SK-N-SH treated with all-trans-retinoic acid at 6 μM for 48 hours (cell line): ENCODE results near the gene TOPBP1.
"Not testable (repeated sequence)": the region's sequence is repeated elsewhere in the genome, so short reads cannot be mapped to it uniquely, and the experiment has no call there.

Source experiments
- ATAC-seq: fragments of 200-7000 bp; cut with Tn5 transposase; 3 replicates; pipeline ENCODE4 v1.9.1; 2020; ENCODE audit warnings: mild to moderate bottlenecking, moderate library complexity
- ARNTL ChIP-seq: fragments of 450-650 bp; formaldehyde crosslinking; IDR thresholded peaks from 2 replicates; pipeline ENCODE4 v1.5.0; 2020; ENCODE audit warnings: low read depth, mild to moderate bottlenecking, moderate library complexity, borderline replicate concordance
- BACH2 ChIP-seq: fragments of 250-450 bp; sonication (Bioruptor Pico); IDR thresholded peaks from 2 replicates; pipeline ENCODE4 v1.9.0; 2021; ENCODE audit warnings: mild to moderate bottlenecking, borderline replicate concordance
- CREB5 ChIP-seq: fragments of 250-450 bp; sonication (Bioruptor Pico); IDR thresholded peaks from 2 replicates; pipeline ENCODE4 v1.5.1; 2020; ENCODE audit warnings: low read depth, mild to moderate bottlenecking, moderate library complexity
- CSRNP3 ChIP-seq: fragments of 250-450 bp; sonication (Bioruptor Pico); IDR thresholded peaks from 2 replicates; pipeline ENCODE4 v1.5.1; 2021; ENCODE audit warnings: mild to moderate bottlenecking, moderate library complexity
- ESRRG ChIP-seq: fragments of 250-450 bp; sonication (Bioruptor Pico); IDR thresholded peaks from 2 replicates; pipeline ENCODE4 v1.6.1; 2021; ENCODE audit warnings: mild to moderate bottlenecking
- ISL1 ChIP-seq: fragments of 250-450 bp; sonication (Bioruptor Pico); IDR thresholded peaks from 2 replicates; pipeline ENCODE4 v2.1.2; 2022; ENCODE audit warnings: mild to moderate bottlenecking, moderate library complexity
- OSR1 ChIP-seq: fragments of 250-450 bp; sonication (Bioruptor Pico); IDR thresholded peaks from 2 replicates; pipeline ENCODE4 v1.8.0; 2022; ENCODE audit warnings: moderate library complexity, mild to moderate bottlenecking, inconsistent platforms
- PATZ1 ChIP-seq: fragments of 250-450 bp; sonication (Bioruptor Pico); IDR thresholded peaks from 2 replicates; pipeline ENCODE4 v1.8.0; 2020; ENCODE audit warnings: mild to moderate bottlenecking, moderate library complexity, borderline replicate concordance
- POU6F1 ChIP-seq: fragments of 250-450 bp; sonication (Bioruptor Pico); IDR thresholded peaks from 2 replicates; pipeline ENCODE4 v1.8.0; 2021; ENCODE audit warnings: low read depth, mild to moderate bottlenecking, moderate library complexity, borderline replicate concordance
- PPARA ChIP-seq: fragments of 250-450 bp; sonication (Bioruptor Pico); IDR thresholded peaks from 2 replicates; pipeline ENCODE4 v1.5.0; 2020; ENCODE audit warnings: mild to moderate bottlenecking, borderline replicate concordance
- RARB ChIP-seq: fragments of 250-450 bp; sonication (Bioruptor Pico); IDR thresholded peaks from 2 replicates; pipeline ENCODE4 v1.8.0; 2021; ENCODE audit warnings: mild to moderate bottlenecking, moderate library complexity
- SNAI2 ChIP-seq: fragments of 250-450 bp; sonication (Bioruptor Pico); IDR thresholded peaks from 2 replicates; pipeline ENCODE4 v1.5.0; 2020; ENCODE audit warnings: mild to moderate bottlenecking, moderate library complexity
- TCF4 ChIP-seq: fragments of 250-450 bp; sonication (Bioruptor Pico); IDR thresholded peaks from 2 replicates; pipeline ENCODE4 v1.8.0; 2021; ENCODE audit warnings: mild to moderate bottlenecking, moderate library complexity, borderline replicate concordance
- TOX ChIP-seq: fragments of 250-450 bp; sonication (Bioruptor Pico); IDR thresholded peaks from 2 replicates; pipeline ENCODE4 v1.8.0; 2021; ENCODE audit warnings: mild to moderate bottlenecking, moderate library complexity, borderline replicate concordance
- TSHZ2 ChIP-seq: fragments of 250-450 bp; sonication (Bioruptor Pico); IDR thresholded peaks from 2 replicates; pipeline ENCODE4 v1.5.0; 2020; ENCODE audit warnings: mild to moderate bottlenecking, moderate library complexity
- ZC3H10 ChIP-seq: fragments of 250-450 bp; sonication (Bioruptor Pico); IDR thresholded peaks from 2 replicates; pipeline ENCODE4 v1.5.1; 2021; ENCODE audit warnings: mild to moderate bottlenecking, moderate library complexity
- ZFP3 ChIP-seq: fragments of 250-450 bp; sonication (Bioruptor Pico); IDR thresholded peaks from 2 replicates; pipeline ENCODE4 v1.5.0; 2020; ENCODE audit warnings: mild to moderate bottlenecking, moderate library complexity
- ZFP30 ChIP-seq: fragments of 450-650 bp; formaldehyde crosslinking; IDR thresholded peaks from 2 replicates; pipeline ENCODE4 v1.5.0; 2022; ENCODE audit warnings: mild to moderate bottlenecking, moderate library complexity
- ZNF565 ChIP-seq: fragments of 450-650 bp; formaldehyde crosslinking; conservative IDR thresholded peaks from 2 replicates; pipeline ENCODE4 v1.5.0; 2020; ENCODE audit warnings: low read depth, mild to moderate bottlenecking, moderate library complexity
- ZNF8 ChIP-seq: fragments of 450-650 bp; formaldehyde crosslinking; IDR thresholded peaks from 2 replicates; pipeline ENCODE4 v1.5.0; 2020; ENCODE audit warnings: mild to moderate bottlenecking, moderate library complexity

The TOPBP1 gene

GRCh38 chr3:133691273-133692107 is 29.7 kb upstream of the TOPBP1 start:
- no peak for ATAC-seq
- TF ChIP-seq RARB (CRISPR knock-in tag) (no peak), ZFP30 (CRISPR knock-in tag) (no peak), PATZ1 (no peak), BACH2 (CRISPR knock-in tag) (no peak), ZFP3 (CRISPR knock-in tag) (no peak), TCF4 (CRISPR knock-in tag) (no peak), TOX (CRISPR knock-in tag) (no peak), OSR1 (no peak), ZC3H10 (CRISPR knock-in tag) (no peak), POU6F1 (CRISPR knock-in tag) (no peak), PPARA (CRISPR knock-in tag) (no peak), CREB5 (CRISPR knock-in tag) (no peak), TSHZ2 (no peak), CSRNP3 (CRISPR knock-in tag) (no peak), ESRRG (CRISPR knock-in tag) (no peak)

- ATAC-seq, result not testable (repeated sequence)
Observed at GRCh38 chr3:133677993-133678392, 16.3 kb upstream of the TOPBP1 start.

GRCh38 chr3:133676336-133677118 is 14.8 kb upstream of the TOPBP1 start:
- TF ChIP-seq ZC3H10 (CRISPR knock-in tag) (no peak), ZNF8 (CRISPR knock-in tag) (no peak), ZFP3 (CRISPR knock-in tag) (no peak), OSR1 (no peak), SNAI2 (no peak), POU6F1 (CRISPR knock-in tag) (no peak), CREB5 (CRISPR knock-in tag) (no peak), TCF4 (CRISPR knock-in tag) (no peak), PPARA (CRISPR knock-in tag) (no peak), ESRRG (CRISPR knock-in tag) (no peak), BACH2 (CRISPR knock-in tag) (no peak), ARNTL (CRISPR knock-in tag) (no peak), TOX (CRISPR knock-in tag) (no peak), ISL1 (CRISPR knock-in tag) (no peak), RARB (CRISPR knock-in tag) (no peak), ZNF565 (CRISPR knock-in tag) (no peak)
- ATAC-seq, result peak; percentile 24; the same call in 1 of the 3 replicates
